Thyroid gland (tissue), 4 donors: ENCODE measurements around the gene C10orf62. TPM values are rescaled to one million over a fixed set of nuclear protein-coding genes. Genes with fewer than 3 reads are reported as not detected.
"Not testable (repeated sequence)": the region's sequence is repeated elsewhere in the genome, so short reads cannot be mapped to it uniquely, and the experiment has no call there.

Experiments
- DNase-seq, 2 donors: peaks; one replicate each; pipeline ENCODE4 v3.0.0-alpha.2; 2019
- H3K27ac ChIP-seq, 3 donors: fragments of 200-600 bp; sonication (generic); 1 replicate in 2 of 3; 2 replicates in 1 of 3; pipeline ENCODE4 v1.5.1; 2016 to 2019; ENCODE audit warnings: mild to moderate bottlenecking in 1 of 3, moderate library complexity in 1 of 3
- H3K27me3 ChIP-seq: fragments of 200-600 bp; sonication (generic); one replicate; pipeline ENCODE4 v1.5.1; 2019
- H3K36me3 ChIP-seq, 2 donors: fragments of 200-600 bp; sonication (generic); one replicate each; pipeline ENCODE4 v1.5.1; 2016 to 2019
- H3K4me1 ChIP-seq, 2 donors: fragments of 200-600 bp; sonication (generic); one replicate each; pipeline ENCODE4 v1.5.1; 2017 to 2019
- H3K4me3 ChIP-seq, 3 donors: fragments of 200-600 bp; sonication (generic); replicated peaks in 1 of 3; 1 replicate in 2 of 3; 2 replicates in 1 of 3; pipeline ENCODE4 v1.5.1; 2016; ENCODE audit warnings: mild to moderate bottlenecking in 1 of 3
- H3K9me3 ChIP-seq: fragments of 200-600 bp; sonication (generic); one replicate; pipeline ENCODE4 v1.5.1; 2017
- CTCF ChIP-seq, 6 experiments: fragments of 200-600 bp in 3 of 6; fragments of 450-650 bp in 3 of 6; sonication (generic) in 3 of 6; IDR thresholded peaks; one replicate each; pipeline ENCODE4 v1.5.1; 2016 to 2019; ENCODE audit warnings: antibody characterized with exemption in 6 of 6, mild to moderate bottlenecking in 2 of 6, inconsistent platforms in 1 of 6, moderate library complexity in 1 of 6
- POLR2A ChIP-seq, 2 donors: fragments of 450-650 bp; IDR thresholded peaks; one replicate each; pipeline ENCODE4 v1.6.1; 2017; ENCODE audit warnings: antibody characterized with exemption in 2 of 2, mild to moderate bottlenecking in 2 of 2, moderate library complexity in 1 of 2
- WGBS, 2 donors: methylation state at CpG; one replicate each; pipeline ENCODE4 v1.1.5; 2017; 5-methylcytosine and 5-hydroxymethylcytosine counted together
- intact Hi-C: fragments of 100-400 bp; cut with DNase I; formaldehyde crosslinking; loops from one replicate; pipeline ENCODE4 v1.15.1; 2023
- total RNA-seq, 4 donors: library from RNA; depleted of rRNA; stranded (reverse); fragments of >200 nt; gene quantifications; one replicate each; pipeline ENCODE4 v1.2.3, GENCODE V29; 2016

The C10orf62 gene
- total RNA-seq, 4 donors from 2014 or later, result 1.0 to 1.1 TPM; not detected in 2

GRCh38 chr10:97631098-97631497 is 41.6 kb downstream of the C10orf62 start:
- intact Hi-C loops, result no loop called here
- no peak overlapping the region for H3K4me3 ChIP-seq
- no peak overlapping the region for H3K27ac ChIP-seq
- H3K36me3 ChIP-seq, result no peaks in the 10 kb centered on the region
- H3K27me3 ChIP-seq, result no peaks in the 10 kb centered on the region
- no peaks in the 10 kb centered on the region for H3K9me3 ChIP-seq
- TF ChIP-seq POLR2A (IDR thresholded peaks at IDR 0.05) (no peak), CTCF (IDR thresholded peaks at IDR 0.05) (no peak)
- DNase-seq, result no peak
- H3K4me1 ChIP-seq, result peaks cover 0 to 6% of the 10 kb centered on the region in 2 donors

GRCh38 chr10:97632949-97633884 is 43.7 kb downstream of the C10orf62 start, which contains the start of gene MORN4:
TSS of gene MORN4 (minus strand) at chr10:97633500. CDS start at chr10:97619653, 13,847 bp downstream.
- peak within 1 kb of the TSS in 2 of 3 donors; percentile 26 to 62 for H3K27ac ChIP-seq
- intact Hi-C loops, result no loop called here
- H3K27me3 ChIP-seq, result no peaks in the 10 kb centered on the region
- no peaks in the 10 kb centered on the region for H3K36me3 ChIP-seq
- peak; percentile 95 to 96 for DNase-seq
- H3K4me1 ChIP-seq, result peaks cover 0 to 6% of the 10 kb centered on the region in 2 donors
- TF ChIP-seq POLR2A (IDR thresholded peaks at IDR 0.05) (peak in 1 of 2 donors; percentile 59), CTCF (IDR thresholded peaks at IDR 0.05) (no peak)
- no peaks in the 10 kb centered on the region for H3K9me3 ChIP-seq
- peak within 1 kb of the TSS; percentile 21 to 66 (median 26) for H3K4me3 ChIP-seq
- WGBS, 2 donors, result 7% methylated on average over 26 to 48 of the region's 62 CpGs

GRCh38 chr10:97633921-97634320 is 44.4 kb downstream of the C10orf62 start:
- intact Hi-C loops, result no loop called here
- 89 to 95% methylated on average over 8 of the region's 8 CpGs for WGBS, 2 donors
- peak in 3 of 6 experiments; percentile 5 to 29 (median 23) for TF ChIP-seq CTCF (IDR thresholded peaks at IDR 0.05)
- TF ChIP-seq POLR2A (IDR thresholded peaks at IDR 0.05), result no peak
- no peaks in the 10 kb centered on the region for H3K27me3 ChIP-seq
- H3K4me1 ChIP-seq, result peaks cover 0 to 6% of the 10 kb centered on the region in 2 donors
- H3K27ac ChIP-seq, result peak overlapping the region in 1 of 3 donors; percentile 62
- H3K4me3 ChIP-seq, result peak overlapping the region in 1 of 3 donors; percentile 66
- no peaks in the 10 kb centered on the region for H3K36me3 ChIP-seq
- no peak for DNase-seq
- no peaks in the 10 kb centered on the region for H3K9me3 ChIP-seq

- intact Hi-C loops, result no loop called here
- 93 to 96% methylated on average over 1 of the region's 1 CpG for WGBS, 2 donors
- no peaks in the 10 kb centered on the region for H3K27me3 ChIP-seq
Measured at GRCh38 chr10:97635577-97635976, 46.1 kb downstream of the C10orf62 start.

GRCh38 chr10:97639090-97639489 is 49.6 kb downstream of the C10orf62 start:
- intact Hi-C loops, DNase-seq, H3K36me3 ChIP-seq, H3K4me3 ChIP-seq, H3K27me3 ChIP-seq, H3K9me3 ChIP-seq: not testable (repeated sequence)
- H3K4me1 ChIP-seq, result peaks cover 11 to 18% of the 10 kb centered on the region in 2 donors
- H3K27ac ChIP-seq, result peak overlapping the region in 1 of 3 donors; percentile 52
- 92 to 97% methylated on average over 3 of the region's 3 CpGs for WGBS, 2 donors

More at GRCh38 chr10:97635577-97635976, 46.1 kb downstream of the C10orf62 start:
- peaks cover 2 to 6% of the 10 kb centered on the region in 2 donors for H3K4me1 ChIP-seq
- DNase-seq, result no peak
- TF ChIP-seq CTCF (IDR thresholded peaks at IDR 0.05), result no peak
- no peak for TF ChIP-seq POLR2A (IDR thresholded peaks at IDR 0.05)
- no peak overlapping the region for H3K4me3 ChIP-seq
- no peaks in the 10 kb centered on the region for H3K36me3 ChIP-seq
- no peak overlapping the region for H3K27ac ChIP-seq
- H3K9me3 ChIP-seq, result no peaks in the 10 kb centered on the region
